GM12801 (cell line): ENCODE data around the gene JAM2.

Experiments
- CTCF ChIP-seq: IDR thresholded peaks from one replicate; pipeline ENCODE4 v1.5.1; 2011; ENCODE audit warnings: control low read depth; ENCODE audit not compliant: insufficient read length; ENCODE audit errors: extremely low read depth

The JAM2 gene

GRCh38 chr21:25733859-25734653, 95.0 kb downstream of the JAM2 start:
- no peak for TF ChIP-seq CTCF

DNA sequence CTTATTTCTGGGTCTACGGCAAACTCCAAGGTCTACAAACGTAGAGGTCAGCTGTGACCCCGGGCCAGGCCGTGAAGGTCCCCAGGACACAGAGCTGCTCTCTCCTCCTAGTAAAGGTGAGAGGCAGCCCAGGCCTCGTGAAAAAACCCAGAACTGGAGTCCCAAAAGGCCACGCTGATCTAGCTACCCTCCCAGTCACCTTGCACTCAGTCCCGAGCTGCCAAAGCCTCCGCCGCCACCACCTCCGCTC, 95.5 kb downstream of the JAM2 start:
- TF ChIP-seq CTCF: no peak

DNA sequence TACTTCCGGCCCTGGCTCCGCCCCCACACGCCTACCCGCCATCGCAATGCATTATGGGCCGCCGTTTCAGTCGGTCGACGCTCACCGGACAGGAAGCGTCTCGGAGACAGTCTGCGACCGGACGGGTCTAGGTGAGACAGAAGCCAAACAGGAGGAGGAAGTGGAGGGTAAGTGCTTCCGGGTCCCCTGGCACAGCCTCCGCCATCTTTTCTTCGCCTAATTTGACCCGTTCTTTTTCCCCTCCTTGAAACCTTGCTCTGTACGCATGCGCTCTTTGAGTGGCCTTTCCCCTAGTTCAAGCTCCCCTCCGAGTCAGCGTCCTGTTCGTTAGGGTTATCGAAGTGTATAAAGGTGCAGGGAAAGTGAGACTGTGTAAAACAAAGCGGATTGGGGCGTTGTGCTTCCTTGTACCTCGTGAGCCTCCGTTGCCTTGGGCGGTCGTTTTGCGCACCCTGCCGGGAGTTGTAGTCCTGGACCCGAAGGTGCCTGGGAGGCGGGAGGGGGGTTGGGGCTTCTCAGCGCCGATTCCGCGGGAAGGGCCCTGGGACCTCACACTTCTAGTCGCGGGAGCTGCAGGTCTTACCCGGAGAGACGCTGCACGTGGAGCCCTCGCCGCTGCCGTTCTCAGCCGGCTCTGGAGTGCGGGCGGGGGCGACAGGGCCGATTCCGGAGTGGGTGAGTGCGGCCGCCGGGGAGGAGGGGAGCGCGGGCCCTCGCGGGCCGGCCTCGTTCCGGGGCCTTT, 96.0 kb downstream of the JAM2 start, which contains the start of the genes ATP5PF and GABPA:
Gene ATP5PF, minus strand, starts transcription at position 1 of the 742 bp plus-strand sequence. CDS start 5,110 bp downstream, outside the sequence.
Gene GABPA, plus strand, starts transcription at position 69 of the 742 bp plus-strand sequence. CDS start 6,627 bp downstream, outside the sequence.
- no peak for TF ChIP-seq CTCF

DNA sequence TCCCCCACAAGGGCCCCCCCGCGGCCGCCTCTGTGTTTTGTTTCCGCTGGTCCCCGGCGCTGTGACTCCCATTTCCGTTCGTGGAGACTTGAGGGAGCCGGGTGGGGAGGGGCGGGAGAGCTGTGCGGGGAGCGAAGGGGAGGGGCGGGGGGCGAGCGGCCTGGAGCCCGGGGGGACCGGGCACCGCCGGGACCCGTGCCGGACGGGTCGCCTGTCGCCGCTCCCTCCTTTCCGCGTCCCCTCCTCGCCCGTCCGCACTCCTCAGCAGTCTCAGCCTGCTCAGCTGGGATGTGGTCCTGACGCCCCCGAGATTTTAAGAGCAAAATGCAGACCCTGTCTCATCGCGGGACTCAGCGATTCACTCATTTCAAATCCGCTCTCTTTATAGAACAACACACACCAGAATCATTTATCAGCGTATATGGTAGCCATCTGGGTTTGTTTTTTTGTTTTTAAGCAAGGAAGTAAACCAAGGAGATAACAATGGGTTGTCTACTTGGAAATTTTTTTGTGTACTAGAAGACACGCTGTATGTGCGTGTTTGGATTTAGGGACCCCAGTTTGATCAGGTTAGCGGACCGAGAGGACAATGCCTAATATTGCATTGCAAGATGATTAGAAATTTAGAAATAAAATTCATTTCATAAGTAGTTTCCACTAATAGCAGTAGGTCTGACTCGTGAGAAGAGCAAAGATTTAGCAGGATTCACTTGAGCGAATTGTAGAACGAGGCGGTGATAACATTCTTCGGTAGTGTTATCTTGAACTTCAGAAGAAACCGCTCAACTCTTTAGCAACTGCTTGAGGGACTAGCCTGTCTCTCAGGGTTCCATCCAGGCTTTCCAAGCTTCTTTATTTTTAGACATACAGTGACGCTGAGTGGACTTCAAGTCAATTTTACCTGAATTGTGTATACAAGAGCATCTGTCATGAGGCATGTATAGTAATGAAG, 96.9 kb downstream of the JAM2 start:
- TF ChIP-seq CTCF: no peak

GRCh38 chr21:25737421-25737820, 98.4 kb downstream of the JAM2 start:
- no peak for TF ChIP-seq CTCF

DNA sequence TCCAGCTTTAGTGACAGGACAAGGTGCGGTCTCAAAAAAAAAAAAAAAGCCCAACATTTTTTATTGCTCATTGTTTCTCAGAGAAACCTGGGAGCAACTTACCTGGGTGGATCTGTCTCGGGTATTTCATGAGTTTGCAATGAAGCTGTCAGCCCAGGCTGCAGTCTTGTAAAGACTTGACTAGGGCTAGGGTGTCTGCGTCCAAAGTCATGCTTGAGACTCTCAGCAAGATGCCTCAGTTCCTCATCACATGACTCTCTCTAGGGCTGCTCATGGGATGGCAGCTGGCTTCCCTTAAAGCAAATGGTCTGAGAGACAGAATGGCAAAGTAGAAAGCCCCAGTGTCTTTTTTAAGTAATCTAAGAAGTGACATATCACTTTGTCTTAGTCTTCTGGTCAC, 103.8 kb downstream of the JAM2 start:
- TF ChIP-seq CTCF: no peak

DNA sequence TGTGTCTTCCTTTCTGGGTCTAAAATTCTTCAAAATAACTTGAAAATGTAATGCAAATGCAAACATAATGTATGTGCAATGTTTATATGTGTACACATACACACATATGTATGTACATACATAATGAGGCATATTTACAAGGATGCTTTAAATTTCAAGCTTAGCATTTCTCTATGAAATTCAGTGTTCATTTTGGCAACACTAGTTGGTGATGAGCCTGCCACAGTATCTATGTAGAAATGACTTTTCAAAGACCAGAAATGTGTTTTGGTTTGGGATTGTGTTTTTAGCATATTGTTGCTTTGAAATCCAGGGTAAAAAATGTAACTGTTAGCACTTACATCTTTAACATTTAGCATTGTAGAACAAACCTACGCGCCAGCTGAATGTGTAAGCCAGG, 105.8 kb downstream of the JAM2 start:
- TF ChIP-seq CTCF: no peak
